ENCODE data around the gene COL23A1.
"Not testable (repeated sequence)": the region's sequence is repeated elsewhere in the genome, so short reads cannot be mapped to it uniquely, and the experiment has no call there.

COL23A1 gene

DNA sequence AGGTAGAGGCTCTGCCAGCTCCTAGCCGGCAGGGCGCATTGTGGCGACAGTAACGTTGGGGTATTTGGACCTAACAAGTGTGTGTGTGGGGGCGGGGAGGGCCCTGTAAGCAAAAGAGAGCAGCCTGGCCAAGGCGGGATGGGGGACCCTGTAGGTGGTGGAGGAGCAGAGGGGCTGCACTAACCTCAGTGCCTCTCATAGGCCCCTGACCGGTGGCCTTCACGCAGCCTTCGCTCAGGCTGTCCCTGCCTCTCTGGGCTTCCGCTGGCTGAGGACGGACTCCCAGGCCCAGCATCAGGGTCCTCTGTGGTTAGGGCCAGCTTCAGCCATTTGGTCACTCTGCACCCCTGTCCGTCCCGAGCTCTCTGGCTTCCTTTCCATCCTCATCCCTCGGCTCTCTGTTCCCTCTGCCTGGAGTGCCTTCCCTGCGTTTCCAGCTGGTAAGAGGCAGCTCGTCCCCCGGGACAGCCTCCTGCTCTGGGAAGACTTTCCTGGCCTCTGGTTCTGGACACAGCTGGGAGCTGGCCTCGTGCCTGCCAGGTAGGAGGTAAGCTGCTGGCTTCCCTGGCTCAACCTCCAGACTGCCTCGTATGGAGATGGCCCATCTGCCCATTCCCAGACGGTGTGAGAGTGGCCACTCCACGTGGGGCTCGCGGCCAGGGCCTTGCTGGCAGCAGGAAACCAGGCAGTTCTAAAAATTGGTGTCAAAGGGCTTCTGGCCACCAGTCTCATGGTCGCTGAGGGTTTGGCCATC is 318.3 kb downstream of the COL23A1 start:
- H3K4me1 Mint-ChIP-seq (ENCODE audit: low read depth), result no peaks in the 10 kb centered on the region
- no peaks in the 10 kb centered on the region for H3K27me3 Mint-ChIP-seq
- no peaks in the 10 kb centered on the region for H3K36me3 Mint-ChIP-seq
- no peak overlapping the region for H3K4me3 Mint-ChIP-seq
- no peak overlapping the region for H3K27ac Mint-ChIP-seq
- peaks cover 4% of the 10 kb centered on the region for H3K9me3 Mint-ChIP-seq (ENCODE audit: low read depth)

DNA sequence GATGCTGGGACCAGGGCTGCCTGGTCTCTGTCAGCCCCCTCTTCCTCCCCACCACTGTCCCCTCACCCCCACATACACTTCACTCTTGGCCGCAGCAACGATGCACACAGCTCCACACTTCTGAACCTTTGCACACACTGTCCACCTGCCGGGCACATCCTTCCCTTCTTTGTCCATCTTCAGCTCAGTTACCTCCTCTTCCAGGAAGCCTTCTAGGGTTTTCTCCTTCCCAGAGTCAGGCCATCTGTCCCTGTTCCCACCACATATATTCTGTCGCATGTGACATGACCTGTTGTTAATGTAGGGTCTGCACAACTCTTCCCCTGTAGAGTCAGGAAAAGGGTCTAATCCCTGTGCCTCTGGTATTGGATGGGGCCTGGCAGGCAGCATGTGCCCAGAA is 319.0 kb downstream of the COL23A1 start:
- H3K27ac Mint-ChIP-seq, result no peak overlapping the region
- H3K36me3 Mint-ChIP-seq, result no peaks in the 10 kb centered on the region
- H3K4me1 Mint-ChIP-seq (ENCODE audit: low read depth), result no peaks in the 10 kb centered on the region
- H3K27me3 Mint-ChIP-seq, result no peaks in the 10 kb centered on the region
- peaks cover 4% of the 10 kb centered on the region for H3K9me3 Mint-ChIP-seq (ENCODE audit: low read depth)
- H3K4me3 Mint-ChIP-seq, result no peak overlapping the region

DNA sequence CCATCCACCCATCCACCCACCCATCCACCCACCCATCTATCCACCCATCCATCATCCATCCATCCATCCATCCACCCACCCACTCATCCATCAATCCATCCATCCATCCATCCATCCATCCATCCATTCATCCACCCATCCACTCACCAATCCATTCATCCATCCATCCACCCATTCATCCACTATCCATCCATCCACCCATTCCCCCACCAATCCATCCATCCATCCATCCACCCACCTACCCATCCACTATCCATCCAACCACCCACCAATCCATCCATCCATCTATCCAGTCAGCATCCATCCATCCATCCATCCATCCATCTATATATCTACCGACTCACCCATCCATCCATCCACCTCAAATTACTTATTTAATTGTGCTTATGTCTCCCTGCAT is 320.7 kb downstream of the COL23A1 start:
- Mint-ChIP-seq H3K27ac (no peak overlapping the region), H3K4me1 (ENCODE audit: low read depth) (no peaks in the 10 kb centered on the region), H3K4me3 (no peak overlapping the region), H3K36me3 (no peaks in the 10 kb centered on the region), H3K9me3 (ENCODE audit: low read depth) (no peaks in the 10 kb centered on the region), H3K27me3 (no peaks in the 10 kb centered on the region)

DNA sequence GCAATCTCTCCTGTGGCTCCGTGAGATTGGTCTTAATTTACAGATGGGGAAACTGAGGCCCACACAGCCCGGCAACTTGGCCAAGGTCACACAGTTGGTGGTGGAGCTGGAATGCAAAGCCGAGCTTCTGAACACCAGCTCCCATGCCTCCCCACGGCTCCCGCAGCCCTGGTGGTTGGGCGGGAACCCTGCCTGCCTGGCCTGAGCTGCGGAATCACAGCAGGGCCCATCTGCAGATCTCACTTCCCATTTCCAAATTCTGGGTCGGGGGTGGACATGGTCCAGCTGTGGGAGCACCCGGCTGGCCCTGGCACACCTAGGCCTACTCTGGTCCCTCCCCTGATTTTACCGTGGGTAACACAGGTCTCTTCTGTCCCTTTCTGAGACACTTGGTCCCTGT is 322.3 kb downstream of the COL23A1 start:
- Mint-ChIP-seq H3K9me3 (ENCODE audit: low read depth) (peaks cover 6% of the 10 kb centered on the region), H3K4me1 (ENCODE audit: low read depth) (no peaks in the 10 kb centered on the region), H3K27me3 (no peaks in the 10 kb centered on the region), H3K27ac (no peak overlapping the region), H3K36me3 (no peaks in the 10 kb centered on the region), H3K4me3 (no peak overlapping the region)

DNA sequence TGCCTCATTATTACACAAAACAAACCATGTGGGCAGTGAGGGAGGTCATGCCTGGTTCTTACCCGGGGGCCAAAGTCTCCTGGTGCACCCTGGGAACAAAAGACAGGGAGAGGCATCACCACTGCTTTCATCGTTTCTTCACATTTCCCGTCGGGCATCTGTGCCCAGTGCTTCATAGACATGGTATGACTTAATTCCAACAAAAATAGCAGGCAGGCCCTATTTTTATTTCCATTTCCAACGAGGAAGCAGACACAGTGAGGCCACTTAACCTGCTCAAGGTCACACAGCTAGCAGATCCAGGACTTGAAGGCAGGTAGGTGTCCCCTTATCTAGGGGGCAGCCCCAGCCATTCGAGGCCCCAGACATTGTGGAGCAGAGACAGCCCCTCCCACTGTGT is 322.9 kb downstream of the COL23A1 start:
- Mint-ChIP-seq H3K36me3 (no peaks in the 10 kb centered on the region), H3K27ac (no peak overlapping the region), H3K4me3 (no peak overlapping the region), H3K4me1 (ENCODE audit: low read depth) (no peaks in the 10 kb centered on the region), H3K27me3 (no peaks in the 10 kb centered on the region), H3K9me3 (ENCODE audit: low read depth) (peaks cover 6% of the 10 kb centered on the region)

DNA sequence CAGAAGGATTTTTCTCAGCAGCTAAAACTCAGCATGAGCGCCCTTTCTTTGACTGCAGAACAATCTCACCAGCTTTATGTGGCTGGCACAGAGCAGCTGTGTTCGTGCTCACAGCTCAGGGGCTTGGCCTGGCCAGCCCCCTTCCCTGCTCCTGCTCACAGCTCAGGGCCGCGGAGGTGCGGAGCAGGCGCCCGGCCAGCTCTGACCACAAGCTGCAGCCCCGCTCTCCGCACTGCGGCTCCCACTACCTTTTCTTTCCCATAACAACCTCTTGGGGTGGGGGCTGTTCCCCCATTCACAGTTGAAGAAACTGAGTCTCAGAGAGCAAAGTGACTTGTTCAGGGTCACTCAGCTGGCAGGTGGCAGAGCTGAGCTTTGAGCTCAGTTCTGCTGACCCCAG is 323.6 kb downstream of the COL23A1 start:
- Mint-ChIP-seq H3K27me3 (no peaks in the 10 kb centered on the region), H3K27ac (no peak overlapping the region), H3K36me3 (no peaks in the 10 kb centered on the region), H3K4me1 (ENCODE audit: low read depth) (no peaks in the 10 kb centered on the region), H3K9me3 (ENCODE audit: low read depth) (peaks cover 6% of the 10 kb centered on the region), H3K4me3 (no peak overlapping the region)

DNA sequence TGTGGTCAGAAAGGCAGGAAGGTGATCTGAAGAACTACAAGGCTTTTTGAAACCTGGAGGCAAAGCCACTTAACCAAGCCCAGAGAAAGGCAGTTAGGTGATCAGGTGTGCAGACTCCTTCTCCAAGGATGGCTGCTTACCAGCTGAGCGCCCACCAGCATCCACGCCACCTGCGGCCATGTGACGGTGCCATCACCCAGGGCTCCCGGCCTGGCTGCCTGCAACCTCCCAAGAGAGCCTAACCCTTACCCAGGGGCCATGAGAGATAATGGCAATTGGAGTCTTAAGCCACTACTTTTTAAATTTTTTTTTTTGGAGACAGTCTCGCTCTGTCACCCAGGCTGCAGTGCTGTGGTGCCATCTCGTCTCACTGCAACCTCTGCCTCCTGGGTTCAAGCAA is 324.4 kb downstream of the COL23A1 start:
- Mint-ChIP-seq H3K36me3 (no peaks in the 10 kb centered on the region), H3K27me3 (no peaks in the 10 kb centered on the region), H3K4me1 (ENCODE audit: low read depth) (no peaks in the 10 kb centered on the region), H3K4me3 (no peak overlapping the region), H3K9me3 (ENCODE audit: low read depth) (peaks cover 6% of the 10 kb centered on the region), H3K27ac (no peak overlapping the region)

DNA sequence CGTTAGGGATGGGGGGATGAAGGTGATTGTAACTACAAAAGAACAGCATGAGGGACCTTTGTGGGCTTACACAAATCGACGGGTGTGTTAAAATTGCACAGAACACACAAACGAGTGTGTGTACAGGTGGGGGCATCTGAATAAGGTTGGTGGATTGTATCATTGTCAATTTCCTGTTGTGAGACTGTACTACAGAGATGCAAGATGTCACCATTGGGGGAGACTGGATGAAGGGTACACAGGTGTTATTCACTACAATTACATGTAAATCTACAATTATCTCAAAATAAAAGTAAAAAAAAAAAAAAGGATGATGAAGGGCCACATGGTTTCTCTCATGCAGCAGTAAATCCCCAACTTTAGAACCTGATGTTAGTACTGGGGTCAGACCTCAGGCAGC is 326.1 kb downstream of the COL23A1 start:
- H3K9me3 Mint-ChIP-seq (ENCODE audit: low read depth), result peaks cover 6% of the 10 kb centered on the region
- no peaks in the 10 kb centered on the region for H3K27me3 Mint-ChIP-seq
- H3K27ac Mint-ChIP-seq, result no peak overlapping the region
- H3K4me1 Mint-ChIP-seq (ENCODE audit: low read depth), result no peaks in the 10 kb centered on the region
- no peak overlapping the region for H3K4me3 Mint-ChIP-seq
- H3K36me3 Mint-ChIP-seq, result no peaks in the 10 kb centered on the region

DNA sequence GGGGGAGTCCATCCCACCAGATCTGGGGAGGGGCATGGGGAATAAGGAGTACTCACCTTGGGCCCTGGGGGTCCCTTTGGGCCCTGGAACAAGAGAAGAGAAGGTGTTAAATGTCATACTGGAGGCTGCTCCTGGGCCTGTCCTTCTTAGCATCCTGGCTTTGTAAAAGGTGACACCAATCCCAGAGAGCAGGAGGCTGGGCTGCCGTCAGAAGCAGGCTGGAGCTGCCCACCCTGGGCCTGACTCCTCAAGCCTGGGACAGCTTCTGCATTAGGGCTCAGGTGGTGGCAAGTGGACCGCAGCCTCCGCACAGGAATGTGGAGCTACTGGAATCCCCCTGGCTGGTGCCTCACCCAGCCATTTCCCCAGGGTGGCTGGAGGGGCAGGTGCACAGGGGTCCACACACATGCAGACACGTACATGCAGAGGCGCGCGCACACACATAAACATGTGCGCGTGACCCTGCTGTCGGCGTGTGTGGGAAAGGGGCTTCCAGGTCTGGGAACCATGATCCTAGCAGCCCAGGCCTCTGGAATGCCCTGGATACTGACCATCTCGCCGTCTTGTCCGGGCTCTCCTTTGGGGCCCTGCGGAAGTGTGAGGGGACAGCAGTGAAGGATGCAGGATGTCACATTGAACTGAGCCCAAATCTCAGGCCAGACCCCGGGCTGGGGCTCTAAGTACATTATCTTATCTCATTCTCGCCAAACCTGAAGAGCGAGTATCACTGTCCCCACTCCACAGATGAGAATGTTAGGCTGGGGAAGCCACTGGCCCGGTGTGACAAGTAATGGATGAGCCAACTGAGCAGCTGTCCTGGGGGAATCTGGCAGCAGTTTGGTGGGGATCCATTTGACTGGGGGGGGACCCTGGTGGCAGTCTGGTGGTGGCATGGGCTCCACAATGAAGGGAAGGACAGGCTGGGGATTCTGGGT is 328.3 kb downstream of the COL23A1 start:
- Mint-ChIP-seq H3K4me1 (ENCODE audit: low read depth) (no peaks in the 10 kb centered on the region), H3K4me3 (no peak overlapping the region), H3K36me3 (no peaks in the 10 kb centered on the region), H3K27ac (no peak overlapping the region), H3K27me3 (no peaks in the 10 kb centered on the region), H3K9me3 (ENCODE audit: low read depth) (peaks cover 6% of the 10 kb centered on the region)

DNA sequence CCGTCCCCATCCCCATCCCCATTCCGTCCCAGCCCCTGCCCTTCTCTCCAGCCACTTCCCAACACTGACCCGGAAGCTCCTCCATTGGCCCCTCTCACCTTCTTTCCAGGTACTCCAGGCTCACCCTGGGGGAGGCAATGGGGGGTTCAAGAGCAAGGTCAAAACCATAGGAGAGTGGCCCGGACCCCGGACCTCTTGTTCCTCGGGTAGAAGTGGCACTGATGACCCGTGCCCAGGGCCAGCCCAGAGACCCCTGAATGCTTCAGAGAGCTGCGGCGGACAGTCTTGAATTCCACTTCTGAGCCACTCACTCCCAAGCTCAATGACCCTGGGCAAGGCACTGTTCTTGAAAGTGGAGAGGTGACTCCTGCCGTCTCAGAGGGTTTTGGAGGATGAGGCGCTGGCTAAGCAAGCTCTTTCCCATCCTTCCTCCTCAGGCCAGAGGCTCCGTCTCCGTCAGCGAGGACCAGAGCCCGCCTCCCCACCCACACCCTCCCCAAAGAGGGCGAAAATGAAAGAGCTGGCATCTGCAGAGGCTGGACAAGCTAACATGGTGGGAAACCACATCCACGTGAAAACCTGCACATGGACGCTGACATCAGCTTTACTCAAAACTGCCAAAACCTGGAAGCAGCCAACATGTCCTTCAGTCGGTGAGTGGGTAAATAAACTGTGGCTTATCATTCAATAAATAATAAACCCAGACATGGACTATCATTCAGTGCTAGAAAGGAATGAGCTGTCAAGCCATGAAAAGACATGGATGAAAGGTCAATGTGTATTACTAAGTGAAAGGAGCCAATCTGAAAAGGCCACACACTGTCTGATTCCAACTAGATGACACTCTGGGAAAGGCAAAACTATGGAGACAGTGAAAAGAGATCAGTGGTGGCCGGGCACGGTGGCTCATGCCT is 330.3 kb downstream of the COL23A1 start:
- H3K4me1 Mint-ChIP-seq (ENCODE audit: low read depth), result no peaks in the 10 kb centered on the region
- H3K9me3 Mint-ChIP-seq (ENCODE audit: low read depth), result peaks cover 6% of the 10 kb centered on the region
- H3K4me3 Mint-ChIP-seq, result no peak overlapping the region
- H3K27ac Mint-ChIP-seq, result no peak overlapping the region
- H3K36me3 Mint-ChIP-seq, result no peaks in the 10 kb centered on the region
- no peaks in the 10 kb centered on the region for H3K27me3 Mint-ChIP-seq

DNA sequence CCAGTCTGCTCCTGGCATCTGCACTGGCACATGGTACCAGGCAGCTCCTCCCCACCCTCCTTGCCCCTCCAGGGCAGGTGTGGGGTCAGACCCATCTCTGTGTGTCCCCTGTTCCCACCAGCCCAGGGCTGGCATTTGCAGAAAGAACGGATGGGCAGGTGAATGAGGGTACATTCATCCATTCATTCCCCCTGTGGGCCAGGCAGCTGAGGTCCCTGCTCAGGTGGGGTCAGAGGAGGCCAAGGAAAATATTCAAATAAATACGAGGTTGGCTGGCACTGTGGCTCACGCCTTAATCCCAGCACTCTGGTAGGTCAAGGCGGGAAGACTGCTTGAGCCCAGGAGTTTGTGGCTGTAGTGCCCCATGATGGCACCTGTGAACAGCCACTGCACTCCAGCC is 332.5 kb downstream of the COL23A1 start:
- Mint-ChIP-seq H3K36me3 (no peaks in the 10 kb centered on the region), H3K27ac (no peak overlapping the region), H3K9me3 (ENCODE audit: low read depth) (no peaks in the 10 kb centered on the region), H3K4me3 (no peak overlapping the region), H3K27me3 (no peaks in the 10 kb centered on the region), H3K4me1 (ENCODE audit: low read depth) (no peaks in the 10 kb centered on the region)

DNA sequence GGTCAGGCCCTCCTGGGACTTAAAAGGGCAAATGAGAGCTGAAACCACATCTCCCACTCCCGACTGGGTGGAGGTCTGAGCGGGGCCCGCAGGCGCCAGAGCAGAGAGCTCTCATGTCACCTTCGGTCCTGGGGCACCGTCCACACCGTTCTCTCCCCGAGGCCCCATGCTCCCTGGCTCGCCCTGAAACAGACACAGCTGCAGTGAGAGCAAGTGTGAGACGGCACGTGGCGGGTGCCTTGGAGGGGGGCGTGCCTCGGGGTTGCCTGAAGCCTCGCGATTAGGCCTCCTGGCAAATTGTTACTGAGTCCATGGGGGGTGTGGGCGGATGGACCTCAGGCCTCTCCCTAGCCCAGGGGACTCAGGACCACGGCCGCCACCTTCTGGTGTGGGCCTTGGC is 333.4 kb downstream of the COL23A1 start:
- Mint-ChIP-seq H3K27me3 (no peaks in the 10 kb centered on the region), H3K4me3 (no peak overlapping the region), H3K9me3 (ENCODE audit: low read depth) (no peaks in the 10 kb centered on the region), H3K36me3 (no peaks in the 10 kb centered on the region), H3K27ac (no peak overlapping the region), H3K4me1 (ENCODE audit: low read depth) (peaks cover 2% of the 10 kb centered on the region)

DNA sequence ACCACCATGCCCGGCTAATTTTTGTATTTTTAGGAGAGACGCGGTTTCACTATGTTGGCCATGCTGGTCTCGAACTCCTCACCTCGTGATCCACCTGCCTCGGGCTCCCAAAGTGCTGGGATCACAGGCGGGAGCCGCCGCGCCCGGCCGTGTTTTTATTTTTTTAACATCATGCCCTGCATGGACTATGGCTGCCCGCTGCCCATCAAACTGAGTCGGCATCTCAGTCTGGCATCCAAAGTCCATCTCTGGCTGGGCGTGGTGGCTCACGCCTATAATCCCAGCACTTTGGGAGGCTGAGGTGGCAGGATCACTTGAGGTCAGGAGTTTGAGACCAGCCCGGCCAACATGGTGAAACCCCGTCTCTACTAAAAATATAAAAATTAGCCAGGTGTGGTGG is 336.6 kb downstream of the COL23A1 start:
- not testable (repeated sequence) for H3K27me3 Mint-ChIP-seq; H3K4me3 Mint-ChIP-seq; H3K27ac Mint-ChIP-seq; H3K36me3 Mint-ChIP-seq; H3K9me3 Mint-ChIP-seq (ENCODE audit: low read depth)
- peaks cover 16% of the 10 kb centered on the region for H3K4me1 Mint-ChIP-seq (ENCODE audit: low read depth)

DNA sequence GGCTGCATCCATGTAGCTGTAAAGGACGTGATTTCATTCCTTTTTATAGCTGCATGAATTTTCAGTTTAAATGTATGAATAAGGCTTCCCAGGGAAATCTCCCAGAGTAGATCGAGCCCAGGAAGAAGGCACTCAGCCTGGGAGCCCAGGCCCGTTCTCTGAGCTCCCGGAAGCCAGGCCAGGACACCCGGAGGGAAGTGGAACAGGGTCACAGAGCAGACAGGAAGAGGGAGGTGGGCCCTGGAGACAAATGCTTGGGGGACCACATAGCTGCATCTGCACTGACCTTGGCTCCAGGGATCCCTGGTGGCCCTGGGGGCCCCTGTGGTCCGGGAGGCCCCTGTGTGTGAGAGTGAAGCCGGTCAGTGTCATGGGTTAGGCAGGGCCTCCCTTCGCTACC is 337.9 kb downstream of the COL23A1 start:
- no peaks in the 10 kb centered on the region for H3K36me3 Mint-ChIP-seq
- peaks cover 25% of the 10 kb centered on the region for H3K4me1 Mint-ChIP-seq (ENCODE audit: low read depth)
- no peaks in the 10 kb centered on the region for H3K9me3 Mint-ChIP-seq (ENCODE audit: low read depth)
- H3K27ac Mint-ChIP-seq, result no peak overlapping the region
- H3K27me3 Mint-ChIP-seq, result no peaks in the 10 kb centered on the region
- no peak overlapping the region for H3K4me3 Mint-ChIP-seq

DNA sequence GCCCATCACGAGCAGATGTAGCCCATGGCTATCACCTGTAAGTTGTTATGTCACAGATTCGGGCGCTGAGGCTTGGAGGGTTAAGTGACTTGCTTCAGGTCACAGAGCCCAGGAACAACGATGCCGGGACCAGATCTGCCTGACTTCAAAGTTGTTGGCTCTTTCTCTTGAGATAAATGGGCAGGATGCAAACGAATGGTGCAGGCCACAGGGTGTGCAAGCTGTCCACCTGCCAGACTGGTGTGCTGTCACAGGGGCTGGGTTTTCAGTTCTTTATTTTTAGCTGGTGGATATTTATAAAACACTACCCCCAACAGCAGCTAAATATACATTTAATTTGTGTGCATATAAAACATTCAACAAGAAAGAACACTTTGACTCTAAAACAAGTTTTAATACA is 339.9 kb downstream of the COL23A1 start:
- no peak overlapping the region for H3K4me3 Mint-ChIP-seq
- H3K27me3 Mint-ChIP-seq, result no peaks in the 10 kb centered on the region
- H3K9me3 Mint-ChIP-seq (ENCODE audit: low read depth), result no peaks in the 10 kb centered on the region
- no peaks in the 10 kb centered on the region for H3K36me3 Mint-ChIP-seq
- peaks cover 31% of the 10 kb centered on the region for H3K4me1 Mint-ChIP-seq (ENCODE audit: low read depth)
- H3K27ac Mint-ChIP-seq, result no peak overlapping the region

Measured in activated naive CD8-positive, alpha-beta T cell (primary cell).